HG02884 (cell line): ENCODE results near the gene FRG1.
"Not testable (repeated sequence)": the region's sequence is repeated elsewhere in the genome, so short reads cannot be mapped to it uniquely, and the experiment has no call there.

Source experiments
- ATAC-seq: cut with Tn5 transposase; IDR thresholded peaks from one replicate; pipeline ENCODE4 v1.9.1; 2021; ENCODE audit warnings: mild to moderate bottlenecking, moderate library complexity; ENCODE audit not compliant: unreplicated experiment

The FRG1 gene

DNA sequence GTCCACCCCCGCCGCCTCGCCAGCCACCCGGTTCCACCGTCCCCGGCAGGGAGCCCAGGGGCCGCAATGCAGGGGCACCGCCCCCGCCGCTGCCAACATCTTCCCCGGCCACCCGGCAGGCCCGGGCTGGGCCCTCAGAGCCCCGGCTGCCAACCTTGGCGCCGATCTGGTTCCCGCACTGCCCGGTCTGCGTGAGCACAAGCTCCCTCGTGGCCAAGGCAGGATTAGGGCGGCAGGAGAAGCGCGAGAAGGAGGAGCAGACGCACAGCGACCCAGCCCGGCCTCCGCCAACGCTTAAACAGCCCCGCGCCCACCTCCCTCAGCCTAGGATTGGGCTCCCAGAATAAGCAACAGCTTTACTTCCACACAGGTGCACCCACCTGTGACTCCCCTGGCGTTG is 44.0 kb downstream of the FRG1 start:
- ATAC-seq: not testable (repeated sequence)

DNA sequence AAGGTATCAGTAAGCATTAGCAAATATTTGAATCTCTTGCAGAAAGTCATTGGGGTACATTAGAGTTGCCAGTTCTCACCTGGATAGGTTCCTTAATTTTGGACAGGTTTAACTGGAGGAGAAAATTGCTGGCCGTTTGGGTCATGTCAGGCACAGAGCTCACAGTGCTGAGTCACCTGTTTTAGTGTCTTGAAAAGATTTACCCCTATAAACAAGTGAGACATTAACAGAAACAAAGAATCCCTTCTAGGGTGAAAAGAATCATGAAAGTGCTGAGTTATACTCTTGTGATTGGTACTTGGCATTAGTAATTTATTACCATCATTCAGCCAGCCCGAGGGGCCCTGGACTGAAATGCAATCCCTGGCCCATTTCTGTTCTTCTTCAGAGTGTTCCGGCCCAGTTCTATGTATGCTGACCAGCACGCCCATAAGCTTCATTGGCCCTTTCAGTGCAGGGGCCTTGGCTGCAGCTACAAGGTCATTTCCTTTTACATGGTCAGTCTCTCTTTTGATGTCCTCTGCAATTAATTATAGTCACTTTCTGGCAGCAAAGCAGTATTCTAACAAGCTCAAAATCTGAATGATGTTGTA is 45.1 kb downstream of the FRG1 start:
- ATAC-seq: not testable (repeated sequence)

DNA sequence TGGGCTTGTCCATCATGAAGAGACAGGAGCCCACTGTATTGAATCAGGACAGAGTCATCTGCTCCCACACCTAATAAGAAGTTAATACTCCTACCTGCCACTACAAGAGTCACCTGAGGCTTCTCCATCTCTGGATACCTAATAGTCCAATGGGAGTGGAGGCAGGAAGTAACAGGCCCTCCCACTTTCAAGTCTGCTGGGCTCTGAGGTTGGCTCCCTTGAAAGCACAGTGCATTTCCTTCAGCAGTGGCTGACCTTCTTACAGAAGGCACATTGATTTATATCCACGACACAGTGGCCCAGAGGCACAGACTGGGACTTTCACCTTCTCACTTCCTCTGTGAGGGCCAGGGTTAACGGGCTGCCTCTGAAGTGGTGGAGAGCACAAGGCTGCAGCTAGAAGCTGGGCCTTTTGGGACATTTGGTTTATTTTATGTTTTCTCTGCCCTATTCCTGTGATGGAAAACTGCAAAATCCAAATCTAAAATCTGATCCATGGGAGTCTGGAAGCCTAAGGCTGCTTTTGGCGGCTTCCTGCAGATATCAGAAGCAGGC is 48.3 kb downstream of the FRG1 start:
- ATAC-seq: no peak

DNA sequence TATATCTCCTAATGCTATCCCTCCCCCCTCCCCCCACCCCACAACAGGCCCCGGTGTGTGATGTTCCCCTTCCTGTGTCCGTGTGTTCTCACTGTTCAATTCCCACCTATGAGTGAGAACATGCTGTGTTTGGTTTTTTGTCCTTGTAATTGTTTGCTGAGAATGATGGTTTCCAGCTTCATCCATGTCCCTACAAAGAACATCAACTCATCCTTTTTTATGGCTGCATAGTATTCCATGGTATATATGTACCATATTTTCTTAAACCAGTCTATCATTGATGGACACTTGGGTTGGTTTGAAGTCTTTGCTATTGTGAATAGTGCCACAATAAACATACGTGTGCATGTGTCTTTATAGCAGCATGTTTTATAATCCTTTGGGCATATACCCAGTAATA is 49.3 kb downstream of the FRG1 start:
- ATAC-seq: not testable (repeated sequence)
